Ramos (cell line): ENCODE measurements around the gene CEP104.

ENCODE experiments used
- in situ Hi-C: fragments of 300-500 bp; cut with MboI; formaldehyde crosslinking; loops from one replicate; pipeline ENCODE4 v1.14.3; 2022; ENCODE audit warnings: low sequenced_read_pairs; ENCODE audit not compliant: unreplicated experiment

Gene CEP104

DNA sequence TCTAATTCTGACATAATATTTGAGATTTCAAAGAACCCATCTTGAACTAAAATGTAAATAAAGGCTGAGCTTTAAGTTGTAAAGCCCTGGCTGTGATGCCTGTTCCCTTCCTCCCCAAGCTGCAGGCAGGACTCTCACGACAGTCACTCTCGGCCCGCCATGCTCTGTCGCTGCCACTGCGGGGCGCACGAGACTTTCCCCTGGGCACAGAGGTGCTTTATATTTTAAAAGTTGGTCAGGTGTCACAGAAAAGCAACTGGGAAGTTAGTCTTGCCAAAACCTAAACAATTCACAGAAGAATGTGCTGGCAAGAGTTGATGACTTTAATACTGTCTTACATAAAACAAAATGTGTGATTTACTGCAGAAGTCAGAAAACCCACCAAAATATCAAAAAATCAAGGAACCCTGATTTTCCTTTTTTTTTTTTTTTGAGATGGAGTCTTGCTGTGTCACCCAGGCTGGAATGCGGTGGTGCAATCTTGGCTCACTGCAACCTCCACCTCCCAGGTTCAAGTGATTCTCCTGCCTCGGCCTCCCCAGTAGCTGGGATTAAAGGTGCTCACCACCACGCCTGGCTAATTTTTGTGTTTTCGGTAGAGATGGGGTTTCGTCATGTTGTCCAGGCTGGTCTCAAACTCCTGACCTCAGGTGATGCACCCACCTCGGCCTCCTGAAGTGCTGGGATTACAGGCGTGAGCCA, 71.4 kb downstream of the CEP104 start:
- in situ Hi-C loops, result no loop called here

DNA sequence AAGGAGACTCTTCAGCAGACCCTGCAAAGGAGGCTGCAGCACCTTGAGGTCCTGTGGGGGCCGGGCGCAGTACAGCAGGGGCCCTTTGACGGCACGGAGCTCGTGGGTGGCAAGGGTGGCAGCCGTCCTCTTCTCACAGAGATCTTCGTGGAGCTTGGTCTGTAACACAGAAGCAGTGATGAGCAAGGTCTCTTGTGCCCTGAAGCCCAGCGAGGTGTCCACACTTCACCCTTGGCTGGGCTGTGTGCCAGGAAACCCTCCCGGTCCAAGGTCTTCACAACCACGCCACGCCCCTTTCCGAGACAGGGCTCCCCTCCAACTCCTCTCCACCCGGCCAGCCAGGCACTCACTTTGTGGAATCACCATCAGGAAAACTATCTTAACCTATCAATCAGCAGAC, 72.0 kb downstream of the CEP104 start:
- in situ Hi-C loops, result no loop called here

GRCh38 chr1:3783651-3784474, 73.1 kb downstream of the CEP104 start:
- in situ Hi-C loops, result no loop called here

DNA sequence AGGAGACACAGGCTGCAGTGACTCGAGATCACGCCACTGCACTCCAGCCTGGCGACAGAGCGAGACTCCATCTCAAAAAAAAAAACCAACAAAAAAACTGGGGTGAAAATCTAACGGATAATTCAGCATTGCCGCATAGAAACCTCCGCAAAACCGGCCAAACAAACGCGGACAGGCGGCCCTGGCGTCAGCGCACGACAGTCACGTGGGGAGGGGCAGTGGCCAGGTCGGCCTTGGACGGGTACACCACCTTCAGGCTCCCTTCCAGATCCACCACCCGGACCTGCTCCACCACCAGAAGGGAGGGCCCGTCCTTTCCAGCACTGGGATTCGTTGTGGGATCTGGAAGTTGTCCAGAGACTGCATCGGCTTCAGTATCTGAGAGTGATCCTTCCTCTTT, 76.1 kb downstream of the CEP104 start:
- in situ Hi-C loops, result no loop called here

- in situ Hi-C loops, result no loop called here
Observed at GRCh38 chr1:3779912-3780416, 77.0 kb downstream of the CEP104 start.

DNA sequence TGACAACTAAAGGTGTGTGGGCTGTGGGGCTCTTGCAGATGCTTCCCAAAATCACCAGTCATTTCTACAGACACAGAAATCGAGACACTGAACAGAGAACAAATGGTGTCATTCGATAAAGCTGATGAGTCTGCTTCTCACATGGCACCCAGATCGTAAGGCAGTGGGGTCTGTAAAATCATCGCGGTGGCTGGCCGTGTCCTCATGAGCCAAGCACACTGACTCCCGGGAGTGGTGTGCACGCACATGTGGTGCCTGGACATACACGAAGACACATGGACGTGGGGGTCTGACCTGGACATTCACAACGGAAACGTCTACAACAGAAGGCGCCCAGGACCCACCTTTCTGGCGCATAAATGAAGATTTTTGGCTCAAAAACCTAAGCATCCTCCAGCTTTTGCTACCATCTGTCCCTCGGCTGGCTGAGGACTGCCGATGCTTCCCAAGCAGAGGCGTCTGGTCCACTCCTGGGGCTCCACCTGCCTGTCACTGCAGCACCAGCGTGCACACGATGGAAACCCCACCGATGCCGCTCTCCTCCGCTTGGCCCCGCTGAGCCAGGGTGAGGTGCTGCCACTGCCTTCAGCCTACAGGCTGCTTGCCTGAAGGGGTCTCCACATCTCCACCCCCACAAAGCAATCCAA, 77.6 kb downstream of the CEP104 start:
- in situ Hi-C loops, result no loop called here

DNA sequence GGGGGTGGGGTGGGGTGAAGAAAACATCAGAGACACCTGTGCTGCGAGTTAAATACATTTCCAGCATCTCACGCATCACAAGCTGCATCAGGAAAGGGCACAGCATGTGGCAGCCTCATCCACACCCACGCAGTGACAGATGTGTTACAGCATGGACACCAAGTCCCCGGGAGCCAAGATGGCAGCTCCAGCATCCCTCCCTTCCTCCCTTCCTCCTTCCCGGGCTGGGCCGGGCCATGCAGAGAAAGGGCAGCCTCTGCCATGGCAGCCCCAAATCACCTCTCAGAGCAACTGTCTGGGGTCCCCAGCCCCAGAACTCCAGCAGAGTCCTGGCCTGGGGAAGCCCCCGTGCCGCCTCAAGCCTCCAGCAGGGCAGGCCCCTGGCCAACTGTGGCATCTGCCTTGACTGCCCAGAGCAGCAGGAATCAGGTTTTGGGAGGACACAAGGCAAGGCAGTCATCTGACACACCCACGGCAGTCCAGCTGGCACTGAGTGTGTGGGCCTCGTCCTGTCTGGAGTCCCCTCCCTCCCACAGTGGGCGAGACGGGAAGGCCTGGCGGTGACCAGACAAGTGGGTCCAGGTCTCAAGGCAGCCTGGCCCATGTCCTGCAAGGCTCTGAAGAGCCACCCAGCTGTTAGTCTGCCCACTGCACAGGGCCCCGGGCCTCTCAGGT, 78.3 kb downstream of the CEP104 start:
- in situ Hi-C loops, result no loop called here

DNA sequence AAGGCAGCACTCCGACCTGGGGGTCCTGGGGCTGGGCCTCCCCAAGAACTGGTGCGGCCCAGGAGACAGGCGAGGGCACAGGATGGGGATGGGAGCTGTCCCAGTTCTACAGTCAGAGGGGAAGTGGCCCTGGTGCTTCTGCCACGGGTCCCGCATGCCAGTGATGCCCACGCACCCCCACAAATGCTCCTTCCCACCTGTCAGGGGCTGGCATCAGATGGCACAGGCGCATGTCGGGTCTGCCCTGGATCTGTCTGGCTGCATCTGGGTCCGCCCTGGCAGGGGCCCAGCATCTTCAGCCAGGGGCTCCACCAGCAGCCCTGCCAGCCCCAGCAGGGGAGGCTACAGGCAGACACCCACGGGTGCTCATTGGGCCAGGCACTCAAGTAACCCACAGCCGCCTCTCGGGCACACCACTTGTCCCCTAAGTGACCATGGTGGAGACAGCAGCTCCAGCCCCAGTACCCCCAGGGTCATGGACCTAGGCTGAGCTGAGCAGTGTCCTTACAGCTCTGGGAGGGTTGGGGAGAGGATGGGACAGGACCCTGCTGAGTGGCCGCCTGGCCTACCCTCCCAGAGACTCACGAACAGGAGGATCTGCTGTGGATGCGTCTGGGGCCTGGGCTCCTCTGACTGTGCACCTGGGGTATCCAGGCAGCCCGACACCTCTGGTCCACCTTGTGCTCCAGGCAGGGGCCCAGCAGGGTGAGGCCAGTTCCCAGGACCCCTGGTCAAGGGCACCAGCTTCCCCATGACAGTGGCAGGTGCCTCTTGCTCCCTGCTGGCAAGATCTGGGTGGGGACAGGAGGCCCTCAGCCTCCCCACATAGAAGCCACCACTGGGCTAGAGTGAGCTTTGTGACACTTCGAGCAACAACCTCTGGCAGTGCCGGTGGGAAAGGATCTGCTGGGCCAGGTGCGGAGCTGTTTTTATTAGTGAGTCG, 79.1 kb downstream of the CEP104 start:
- in situ Hi-C loops, result no loop called here

DNA sequence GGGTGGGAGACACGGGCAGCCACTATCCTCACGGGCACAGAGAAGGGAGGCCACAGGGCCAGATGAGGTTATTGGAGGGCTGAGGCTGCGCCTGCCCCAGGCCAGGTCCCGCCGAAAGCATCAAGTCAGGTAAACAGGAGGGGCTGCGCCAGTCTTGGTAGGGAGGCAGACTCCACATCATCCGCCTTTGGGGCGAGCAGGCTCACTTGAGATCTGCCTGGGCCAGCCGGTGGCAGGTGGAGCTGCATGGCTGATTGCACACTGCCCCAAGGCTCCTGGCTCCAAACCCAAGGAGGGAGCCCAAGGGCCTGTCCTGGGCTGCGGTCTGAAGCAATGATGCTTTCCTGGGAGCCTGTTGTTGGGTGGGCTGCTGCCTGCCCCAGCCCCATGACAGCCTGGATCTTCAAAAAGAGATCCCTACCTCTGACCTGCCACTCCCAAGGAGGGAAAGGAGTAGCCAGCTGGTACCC, 79.9 kb downstream of the CEP104 start:
- in situ Hi-C loops, result no loop called here

DNA sequence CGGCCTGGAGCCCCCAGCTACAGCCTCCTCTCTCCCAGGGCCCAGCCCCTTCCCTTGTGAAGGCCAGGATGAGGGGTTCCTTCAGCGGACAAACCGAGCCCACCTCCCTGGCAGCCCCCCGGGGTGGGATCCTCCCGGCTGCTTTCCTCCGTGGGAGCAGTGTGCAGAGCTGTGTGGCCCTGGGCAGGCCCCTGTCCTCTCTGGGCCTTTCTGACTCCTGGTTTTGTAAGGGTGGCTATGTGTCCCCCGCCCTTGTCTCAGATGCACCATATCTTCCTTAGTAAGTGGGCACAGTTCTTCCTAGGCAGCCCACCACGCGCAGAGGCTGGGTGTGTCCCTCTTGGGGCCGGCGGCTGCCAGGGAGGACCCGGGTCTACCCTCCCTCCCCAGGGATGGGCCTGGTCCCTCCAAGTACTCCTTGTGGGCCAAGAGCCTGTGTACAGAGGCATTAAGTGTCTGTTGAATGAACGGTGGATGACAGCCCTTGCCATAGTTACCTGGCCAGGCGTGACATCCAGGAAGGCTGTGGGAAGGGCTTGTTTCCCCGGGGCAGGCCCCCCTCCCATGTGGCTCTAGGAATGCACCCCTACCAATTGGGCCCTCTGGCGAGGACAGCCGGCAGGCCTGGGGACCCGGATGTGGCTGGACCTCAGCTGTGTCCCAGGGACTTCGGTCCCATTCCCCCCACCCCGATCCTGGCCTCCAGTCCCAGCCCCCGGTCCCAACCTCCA, 80.6 kb downstream of the CEP104 start:
- in situ Hi-C loops, result no loop called here

GRCh38 chr1:3775490-3776230, 81.4 kb downstream of the CEP104 start:
- in situ Hi-C loops, result no loop called here

DNA sequence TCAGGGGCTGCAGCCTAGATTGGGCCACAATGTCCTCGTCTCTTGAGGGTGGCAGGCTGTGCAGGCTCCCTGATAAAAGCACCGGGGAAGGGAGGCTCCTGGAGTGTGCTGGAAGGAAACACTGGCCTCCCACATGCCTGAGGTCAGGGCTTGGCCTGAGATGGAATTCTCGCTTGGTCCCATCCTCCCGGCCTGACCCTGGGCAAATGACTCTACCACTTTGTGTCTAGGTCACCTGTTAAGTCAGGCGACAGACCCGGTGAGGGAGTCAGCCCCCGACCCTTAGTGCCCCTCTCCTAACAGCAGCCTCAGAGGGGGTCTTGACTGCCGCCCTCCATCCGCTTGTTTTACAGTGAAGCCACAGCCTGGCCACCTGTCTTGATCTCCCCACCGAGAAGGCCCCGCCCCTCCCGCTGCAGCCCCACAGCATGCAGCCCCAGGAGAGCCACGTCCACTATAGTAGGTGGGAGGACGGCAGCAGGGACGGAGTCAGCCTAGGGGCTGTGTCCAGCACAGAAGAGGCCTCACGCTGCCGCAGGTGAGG, 82.0 kb downstream of the CEP104 start:
- in situ Hi-C loops, result no loop called here

- in situ Hi-C loops, result no loop called here
Observed at GRCh38 chr1:3774276-3774945, 82.6 kb downstream of the CEP104 start.

- in situ Hi-C loops, result no loop called here
Observed at GRCh38 chr1:3773572-3774275, 83.3 kb downstream of the CEP104 start.

DNA sequence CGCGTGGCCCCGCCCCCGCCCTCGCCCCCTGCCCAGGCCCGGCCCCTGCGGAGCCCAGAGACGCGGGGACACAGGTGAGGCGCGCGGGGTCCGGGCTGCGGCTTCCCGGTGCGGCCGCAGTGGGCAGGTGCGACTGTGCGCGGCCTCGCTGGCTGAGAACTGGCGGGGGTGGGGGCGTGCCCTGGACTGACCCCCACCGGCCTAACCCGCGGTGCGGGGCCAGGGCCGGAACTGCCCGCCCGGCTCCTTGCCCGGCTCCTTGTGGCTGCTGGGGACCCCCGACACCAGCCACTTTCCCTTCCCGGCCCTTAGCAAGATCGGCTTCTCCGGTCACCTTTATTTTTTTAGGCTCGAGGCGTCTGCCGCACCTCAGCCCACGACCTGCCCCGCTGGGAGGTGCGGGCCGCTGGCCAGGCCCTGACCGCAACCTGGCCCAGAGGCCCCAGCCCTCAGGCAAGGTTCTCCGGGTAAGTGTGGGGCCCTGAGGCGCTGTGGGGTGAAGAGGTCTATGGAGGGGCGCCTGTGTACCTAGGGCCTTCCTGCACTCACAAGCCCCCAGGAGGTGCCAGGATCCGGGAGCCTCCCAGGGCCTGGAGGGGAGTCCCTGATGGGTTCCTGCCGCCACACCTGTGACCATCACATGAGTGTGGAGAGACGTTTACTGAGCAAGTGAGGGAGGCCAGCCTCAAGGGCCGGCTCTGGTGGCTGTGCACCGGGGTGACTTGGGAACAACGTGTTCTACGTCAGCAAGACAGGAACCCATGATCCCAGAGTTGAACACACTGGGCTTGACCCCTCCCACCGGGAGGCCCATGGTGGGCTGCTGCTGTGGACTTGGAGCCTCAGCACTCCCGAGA, 84.1 kb downstream of the CEP104 start, which contains the start of gene SMIM1:
SMIM1 (plus strand) TSS at position 35 of the 857 bp plus-strand sequence. CDS start 2,625 bp downstream, outside the sequence.
- in situ Hi-C loops, result no loop called here
